HG03558 (cell line): ENCODE data around the gene CDH13.

Experiments
- ATAC-seq: cut with Tn5 transposase; IDR thresholded peaks from one replicate; pipeline ENCODE4 v1.9.1; 2021; ENCODE audit warnings: moderate number of reproducible peaks; ENCODE audit not compliant: unreplicated experiment; ENCODE audit errors: extremely low read depth

CDH13 gene

DNA sequence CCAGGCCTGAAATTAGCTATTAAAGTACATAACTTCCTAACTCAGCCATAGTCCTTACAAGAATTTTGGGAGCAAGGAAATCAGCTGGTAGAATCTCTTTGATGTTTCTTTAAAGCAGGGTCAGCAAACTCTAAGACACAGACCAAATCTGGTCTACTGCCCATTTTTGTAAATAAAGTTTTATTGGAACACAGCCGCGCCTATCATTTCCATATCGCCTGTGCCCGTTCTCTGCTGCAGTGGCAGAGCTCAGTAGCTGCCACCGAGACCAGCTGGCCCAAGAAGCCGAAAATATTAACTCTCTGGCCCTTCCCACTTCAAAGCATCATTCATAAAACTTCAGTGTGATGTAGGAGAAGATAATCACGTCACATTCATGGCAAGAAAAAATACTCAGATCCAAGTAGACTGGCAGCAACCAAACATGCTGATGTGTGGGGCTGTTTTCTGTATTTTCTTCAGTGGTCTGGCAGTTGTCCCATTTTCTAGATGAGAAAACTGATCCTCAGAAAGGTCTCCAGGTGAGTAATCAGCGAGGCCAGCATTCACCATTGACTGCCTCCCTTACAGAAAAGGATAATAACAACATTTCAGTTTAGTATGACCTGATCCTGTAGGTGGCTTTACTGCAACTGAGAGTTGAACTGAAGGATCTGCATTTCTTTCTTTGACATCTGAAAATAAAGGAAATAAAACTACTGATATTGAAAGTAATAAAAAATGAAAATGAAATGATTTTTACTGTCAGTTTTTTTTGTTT, 1163.1 kb downstream of the CDH13 start:
- no peak for ATAC-seq

DNA sequence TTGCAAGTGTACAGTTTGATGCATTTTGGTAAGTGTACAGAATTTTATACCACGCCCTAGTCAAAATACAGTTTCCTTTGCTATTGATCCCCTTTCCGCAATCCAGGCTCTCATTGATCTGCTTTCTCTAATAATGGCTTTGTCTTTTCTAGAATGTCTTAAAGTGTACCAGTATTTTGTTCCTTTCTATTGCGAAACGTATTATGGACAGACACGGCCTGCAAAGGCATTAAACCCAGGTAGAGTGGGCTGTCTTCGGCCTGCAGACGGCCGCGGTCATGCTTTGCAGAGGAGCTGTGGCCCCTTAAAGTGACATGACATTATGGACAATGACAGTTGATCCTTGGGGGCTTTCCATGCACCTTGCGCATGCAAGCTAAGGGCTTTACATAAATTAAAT, 1165.1 kb downstream of the CDH13 start:
- ATAC-seq: no peak

DNA sequence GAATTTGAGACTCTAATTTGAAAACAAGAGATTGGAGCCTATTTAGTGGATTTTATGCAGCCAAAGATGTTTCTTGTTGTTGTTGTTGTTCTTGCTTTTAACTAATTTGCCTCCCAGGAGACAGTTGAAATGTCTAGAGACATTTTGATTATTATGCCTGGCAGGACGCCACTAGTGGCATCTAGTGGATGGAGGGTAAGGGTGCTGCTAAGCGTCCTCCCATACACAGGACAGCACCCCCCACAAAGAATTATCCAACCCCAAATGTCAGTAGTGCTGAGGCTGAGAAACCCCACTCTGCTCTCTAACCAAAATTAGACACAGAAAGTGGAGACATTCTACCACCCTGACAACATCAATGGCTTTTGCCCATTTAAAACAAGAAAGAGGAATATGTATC, 1165.6 kb downstream of the CDH13 start:
- no peak for ATAC-seq

DNA sequence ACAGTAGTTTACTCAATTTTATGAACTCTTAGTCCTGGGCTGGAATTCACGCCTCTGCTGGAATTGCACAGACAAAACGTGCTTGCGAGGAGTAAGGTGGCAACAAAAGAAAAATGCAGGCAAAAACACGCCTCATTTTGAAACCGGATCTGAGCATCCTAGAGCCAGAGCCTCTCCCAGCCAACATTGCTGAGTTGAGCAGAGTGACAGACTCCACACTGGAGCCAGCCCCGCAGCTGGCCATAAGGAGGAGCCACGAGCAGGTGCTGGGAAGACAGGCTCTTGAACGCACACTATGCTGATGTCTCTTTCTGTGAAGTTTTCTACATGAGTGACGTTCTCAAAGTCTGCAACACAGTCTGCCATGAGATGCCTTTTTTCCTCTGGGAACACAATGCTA, 1166.4 kb downstream of the CDH13 start:
- ATAC-seq: no peak

DNA sequence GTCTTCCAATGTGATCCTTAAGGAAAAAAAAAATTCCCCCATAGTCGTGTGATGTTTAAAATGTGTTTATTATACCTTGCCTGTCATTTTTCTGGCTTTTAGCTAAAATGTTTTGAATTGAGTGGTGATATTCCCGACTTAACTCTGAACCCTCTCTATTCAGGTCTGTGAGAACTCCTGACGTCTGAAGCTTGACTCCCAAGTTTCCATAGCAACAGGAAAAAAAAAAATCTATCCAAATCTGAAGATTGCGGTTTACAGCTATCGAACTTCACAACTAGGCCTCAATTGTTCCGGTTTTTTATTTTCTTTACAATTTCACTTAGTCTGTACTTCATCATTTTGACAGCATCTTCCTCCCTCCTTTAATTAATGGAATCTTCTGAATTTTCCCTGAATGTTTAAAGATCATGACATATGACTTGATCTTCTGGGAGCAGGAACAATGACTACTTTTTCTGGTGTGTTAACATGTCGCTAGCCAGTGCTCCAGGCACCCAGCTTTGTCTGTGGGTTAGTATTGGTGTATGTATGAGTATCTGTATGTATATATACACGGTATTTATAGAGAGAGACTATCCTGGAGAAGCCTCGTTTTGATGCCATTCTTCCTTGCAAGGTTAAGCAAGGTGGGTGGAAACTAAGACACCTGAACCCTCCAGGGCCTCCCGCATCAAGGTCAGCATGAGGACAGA, 1168.2 kb downstream of the CDH13 start:
- no peak for ATAC-seq

DNA sequence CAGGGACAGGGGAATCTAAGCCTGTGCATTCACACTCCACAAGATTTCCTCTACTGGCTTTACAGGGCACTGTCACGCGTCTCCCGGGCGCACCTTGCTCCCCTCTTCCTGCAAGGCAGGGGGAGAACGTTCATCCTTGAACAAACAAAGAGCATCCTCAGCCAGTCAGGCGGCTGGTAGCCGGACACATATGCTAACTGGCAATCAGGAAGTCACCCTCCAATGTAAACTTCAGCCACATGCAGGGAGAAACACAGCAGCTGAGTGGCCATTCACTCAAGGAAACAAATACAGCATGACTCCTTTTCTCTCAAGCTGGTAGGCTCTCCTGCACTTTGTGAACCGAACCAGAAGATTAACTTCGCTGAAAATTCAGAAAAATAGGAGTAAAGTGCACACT, 1170.2 kb downstream of the CDH13 start:
- no peak for ATAC-seq

DNA sequence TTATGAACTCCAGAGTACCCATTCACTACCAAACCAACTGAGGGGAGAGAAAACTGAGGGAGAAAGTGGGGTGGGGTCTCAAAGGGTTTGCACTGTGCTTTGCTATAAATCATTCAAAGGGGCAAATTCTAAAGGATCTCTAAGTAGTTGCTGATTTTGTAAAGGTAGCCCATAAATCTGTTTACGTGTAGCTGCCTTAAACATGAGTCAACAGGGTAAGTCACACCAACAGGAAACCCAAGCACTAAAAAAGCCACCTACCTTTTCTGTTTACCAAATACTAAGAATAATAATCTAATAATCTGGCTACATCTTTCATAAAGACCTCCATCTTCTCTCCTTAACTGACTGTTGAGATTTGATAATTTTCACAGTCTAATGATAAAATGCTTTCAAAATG, 1172.6 kb downstream of the CDH13 start:
- no peak for ATAC-seq

DNA sequence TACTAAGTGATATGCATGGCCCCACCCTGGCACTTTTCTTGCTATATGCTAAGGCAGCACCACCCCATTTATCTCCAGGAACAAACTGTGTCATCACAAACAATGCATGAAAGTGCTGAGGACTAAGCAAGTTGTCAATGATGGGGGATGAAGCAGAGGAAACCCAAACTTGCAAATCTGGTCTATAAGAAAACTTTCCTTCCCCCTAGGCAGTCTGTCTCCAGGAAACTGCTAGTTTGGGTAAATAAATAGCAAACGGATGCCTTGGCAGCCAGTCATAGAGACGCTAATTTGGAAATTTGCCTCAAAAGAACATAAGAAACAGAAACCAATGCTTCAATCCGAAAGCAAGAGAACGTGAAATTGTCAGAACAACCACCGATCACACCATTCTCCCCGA, 1175.4 kb downstream of the CDH13 start:
- no peak for ATAC-seq

DNA sequence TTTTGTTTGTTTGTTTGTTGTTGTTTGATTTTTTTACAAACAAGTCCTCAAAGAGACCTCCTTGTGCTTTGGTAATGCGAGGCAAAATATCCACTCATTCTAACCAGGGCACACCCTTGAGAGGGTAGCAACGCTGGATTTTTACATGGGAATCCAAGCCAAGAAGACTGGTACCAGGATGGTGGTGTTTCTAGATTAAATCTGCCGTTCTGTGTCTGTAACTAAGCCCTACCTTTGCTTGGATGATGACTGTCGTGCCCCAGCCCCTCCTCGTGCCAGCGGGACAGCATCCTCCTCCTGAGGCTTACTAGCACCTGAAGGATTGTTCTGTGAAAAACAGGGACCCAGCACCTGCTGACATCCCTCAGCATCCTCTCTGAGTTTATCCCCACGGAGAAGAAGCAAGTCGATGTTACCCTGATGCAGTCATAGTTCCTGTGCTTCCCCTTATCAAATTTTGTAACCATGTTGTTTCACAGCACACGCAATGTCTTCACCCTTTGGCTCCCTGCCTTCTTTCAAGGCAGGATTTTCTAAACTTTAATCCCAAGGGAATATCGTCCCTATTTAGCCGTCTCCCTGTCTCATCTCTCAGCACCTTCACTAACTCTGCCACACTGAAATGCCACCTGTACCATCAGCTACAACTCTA, 1175.9 kb downstream of the CDH13 start:
- no peak for ATAC-seq

DNA sequence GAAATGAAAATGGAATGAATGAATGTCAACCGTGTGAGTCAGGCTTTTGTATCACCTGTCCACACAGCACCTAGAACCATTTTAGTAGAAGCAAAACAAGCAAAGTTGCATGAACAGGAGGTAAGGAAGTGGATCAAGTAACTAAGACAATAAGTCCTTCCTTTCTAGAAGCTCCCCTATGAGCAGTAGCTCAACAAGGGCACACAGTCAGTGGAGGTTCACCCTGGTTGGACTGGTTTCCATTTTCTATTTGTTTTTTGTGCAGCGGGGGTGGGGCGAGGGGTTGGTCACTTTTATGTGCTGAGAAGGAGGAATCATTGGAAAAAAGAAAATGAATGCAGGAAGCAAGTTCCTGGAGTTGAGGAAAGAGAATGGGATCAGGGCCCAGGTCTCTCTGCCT, 1177.0 kb downstream of the CDH13 start:
- no peak for ATAC-seq

DNA sequence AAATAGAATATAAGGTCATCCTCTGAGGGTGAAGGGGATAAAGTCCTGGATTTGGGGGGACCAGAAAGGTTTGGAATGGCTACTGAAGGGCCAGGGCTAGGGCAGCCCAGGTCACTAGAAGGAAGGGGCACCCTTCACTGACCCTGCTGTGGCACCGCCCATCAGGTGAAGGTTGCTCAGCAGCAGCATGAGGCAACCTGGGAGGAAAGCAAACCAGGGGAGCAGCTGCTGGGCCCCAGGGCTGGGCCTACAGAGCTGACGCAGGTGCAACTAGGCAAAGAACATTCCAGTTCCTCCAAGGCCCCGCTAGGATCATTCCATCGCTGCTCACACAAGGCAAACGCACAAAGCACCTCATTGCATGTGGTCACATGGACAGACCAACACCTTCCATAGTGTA, 1177.6 kb downstream of the CDH13 start:
- ATAC-seq: no peak

DNA sequence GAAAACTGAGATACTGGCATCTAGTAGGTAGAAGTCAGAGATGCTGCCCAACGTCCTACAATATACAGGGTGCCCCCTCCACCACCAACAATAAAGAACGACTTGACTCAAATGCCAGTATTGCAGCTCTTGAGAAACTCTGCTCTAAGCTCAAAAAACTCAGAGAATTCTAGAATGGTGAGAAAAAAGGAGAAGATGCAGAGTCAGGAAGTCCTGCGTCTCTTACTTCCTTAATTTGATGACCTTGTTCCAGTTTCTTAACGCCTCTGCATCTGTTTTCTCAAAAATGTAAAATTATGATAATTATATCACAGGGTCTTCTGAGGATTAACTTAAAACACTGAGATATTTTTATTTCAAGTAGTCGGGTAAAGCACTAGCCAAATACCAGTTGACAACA, 1179.3 kb downstream of the CDH13 start:
- ATAC-seq: no peak

DNA sequence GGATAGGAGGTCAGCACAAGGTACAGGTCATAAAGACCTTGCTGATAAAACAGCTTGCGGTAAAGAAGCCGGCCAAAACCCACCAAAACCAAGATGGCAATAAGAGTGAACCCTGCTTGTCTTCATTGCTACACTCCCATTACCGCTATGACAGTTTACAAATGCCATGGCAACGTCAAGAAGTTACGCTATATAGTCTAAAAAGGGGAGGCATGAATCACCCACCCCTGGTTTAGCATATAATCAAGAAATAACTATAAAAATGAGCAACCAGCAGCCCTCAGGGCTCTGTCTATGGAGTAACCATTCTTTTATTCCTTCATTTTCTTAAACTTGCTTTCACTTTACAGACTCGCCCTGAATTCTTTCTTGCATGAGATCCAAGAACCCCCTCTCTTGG, 1180.0 kb downstream of the CDH13 start:
- ATAC-seq: no peak

DNA sequence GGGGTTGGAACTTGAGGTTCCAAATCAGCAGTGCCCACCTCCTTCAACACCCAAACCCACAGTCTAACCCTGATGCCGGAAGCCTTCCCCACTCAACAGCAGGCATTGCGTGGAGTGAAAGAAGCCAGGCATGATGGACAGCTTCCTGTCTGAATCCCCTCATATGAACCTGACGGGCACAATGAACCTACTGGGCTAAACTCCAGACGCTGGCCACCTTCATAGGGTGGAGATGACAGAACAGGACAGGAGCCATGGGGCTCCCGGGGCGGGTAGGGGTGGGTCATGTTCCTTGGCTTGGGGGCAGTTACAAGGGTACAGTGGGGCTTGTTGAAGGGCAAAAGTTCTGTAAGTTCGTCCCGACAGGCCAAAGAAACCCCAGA, 1180.5 kb downstream of the CDH13 start:
- no peak for ATAC-seq

DNA sequence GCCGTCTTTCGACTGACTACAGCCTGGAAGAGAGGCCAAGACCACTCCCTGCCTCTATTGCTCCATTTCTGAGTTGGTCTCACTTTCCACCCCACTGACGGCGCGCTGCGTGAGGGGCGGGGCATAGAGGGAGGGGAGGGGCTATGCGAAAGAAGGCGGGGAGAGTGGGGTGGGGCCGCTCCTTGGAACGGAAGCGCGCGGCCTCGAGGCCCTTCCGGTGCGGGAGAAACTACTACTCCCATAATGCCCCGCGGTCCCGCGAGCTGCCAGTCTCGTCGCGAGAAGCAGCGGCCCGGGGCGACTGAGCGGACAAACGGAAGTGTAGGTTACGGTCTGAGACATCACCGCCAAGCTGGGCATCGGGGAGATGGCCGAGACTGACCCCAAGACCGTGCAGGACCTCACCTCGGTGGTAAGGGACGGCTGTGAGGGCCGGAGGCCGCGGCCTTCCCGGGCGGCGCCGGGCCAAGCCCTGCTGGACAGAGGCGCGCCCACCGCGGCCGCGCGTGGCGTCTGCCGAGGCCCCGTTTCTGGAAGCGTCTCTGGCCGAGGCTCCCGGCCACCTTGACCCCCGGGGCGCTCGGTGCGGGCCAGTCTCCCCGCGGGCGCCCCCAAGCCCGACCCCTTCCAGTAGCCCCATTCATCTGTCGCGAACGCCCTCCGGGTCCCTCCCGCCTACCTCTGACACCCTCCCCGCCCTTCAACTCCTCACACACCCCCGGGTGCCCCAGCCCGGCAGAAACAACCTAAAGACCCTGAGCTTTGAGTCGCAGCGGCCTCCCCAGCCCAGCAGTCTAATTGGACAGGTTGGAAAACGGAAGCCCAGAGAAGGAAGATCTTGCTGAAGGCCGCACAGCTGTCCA, 1181.2 kb downstream of the CDH13 start, which contains the start of gene HSBP1:
HSBP1 (plus strand) TSS at position 269 of the 863 bp plus-strand sequence; CDS start at position 368, 99 bp downstream.
- ATAC-seq: peak; percentile 77

DNA sequence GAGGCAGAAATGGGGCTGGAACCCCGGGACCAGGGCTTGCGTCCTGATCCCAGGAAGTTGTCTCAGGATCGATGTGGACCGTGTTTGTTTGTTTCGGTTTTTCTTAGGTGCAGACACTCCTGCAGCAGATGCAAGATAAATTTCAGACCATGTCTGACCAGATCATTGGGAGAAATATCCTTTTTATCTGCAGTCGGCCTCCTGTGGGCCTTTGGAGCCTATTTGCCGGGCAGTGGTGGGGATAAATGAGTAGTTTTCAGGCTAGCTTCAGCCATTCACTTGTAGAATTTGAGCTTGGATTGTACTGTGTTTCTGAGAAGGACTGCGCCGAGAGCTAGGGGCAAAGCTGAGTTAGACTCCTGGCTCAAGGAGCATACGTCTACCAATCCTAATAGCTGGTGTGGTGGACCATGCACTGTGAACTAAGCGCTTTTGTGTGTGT, 1181.8 kb downstream of the CDH13 start:
- no peak for ATAC-seq

DNA sequence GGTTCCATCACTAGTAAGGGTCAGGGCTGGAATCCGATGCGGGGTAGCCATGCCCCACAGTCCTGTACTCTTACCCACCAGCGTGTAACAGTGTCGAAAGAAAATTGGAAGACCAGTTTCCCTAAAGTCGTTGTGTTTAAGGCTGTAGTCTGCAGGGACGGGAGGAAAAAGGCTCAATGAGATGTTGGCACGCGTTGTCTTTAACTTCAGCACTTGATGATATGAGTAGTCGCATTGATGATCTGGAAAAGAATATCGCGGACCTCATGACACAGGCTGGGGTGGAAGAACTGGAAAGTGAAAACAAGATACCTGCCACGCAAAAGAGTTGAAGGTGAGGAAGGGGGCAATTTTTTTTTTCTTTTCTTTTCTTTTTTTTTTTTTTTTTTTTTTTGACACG, 1182.3 kb downstream of the CDH13 start:
- ATAC-seq: no peak

DNA sequence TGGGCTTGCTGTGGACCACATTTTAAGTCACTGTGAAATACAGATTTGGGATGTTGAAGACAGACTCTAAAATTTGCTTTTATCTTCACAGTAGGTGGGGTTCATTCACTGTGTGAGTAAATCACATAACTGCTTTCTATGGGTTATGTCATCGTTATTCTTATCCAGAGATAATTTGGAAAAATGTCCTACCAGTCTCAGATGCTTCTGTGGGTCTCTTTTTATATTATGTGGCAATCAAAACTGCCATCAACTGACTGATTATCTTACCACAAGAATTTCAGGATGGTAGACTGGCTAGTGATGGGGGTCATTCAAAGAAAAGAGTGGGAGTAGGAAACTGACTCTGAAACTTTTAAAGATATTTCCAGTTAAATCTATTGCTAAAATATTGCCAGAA, 1184.1 kb downstream of the CDH13 start:
- ATAC-seq: no peak

DNA sequence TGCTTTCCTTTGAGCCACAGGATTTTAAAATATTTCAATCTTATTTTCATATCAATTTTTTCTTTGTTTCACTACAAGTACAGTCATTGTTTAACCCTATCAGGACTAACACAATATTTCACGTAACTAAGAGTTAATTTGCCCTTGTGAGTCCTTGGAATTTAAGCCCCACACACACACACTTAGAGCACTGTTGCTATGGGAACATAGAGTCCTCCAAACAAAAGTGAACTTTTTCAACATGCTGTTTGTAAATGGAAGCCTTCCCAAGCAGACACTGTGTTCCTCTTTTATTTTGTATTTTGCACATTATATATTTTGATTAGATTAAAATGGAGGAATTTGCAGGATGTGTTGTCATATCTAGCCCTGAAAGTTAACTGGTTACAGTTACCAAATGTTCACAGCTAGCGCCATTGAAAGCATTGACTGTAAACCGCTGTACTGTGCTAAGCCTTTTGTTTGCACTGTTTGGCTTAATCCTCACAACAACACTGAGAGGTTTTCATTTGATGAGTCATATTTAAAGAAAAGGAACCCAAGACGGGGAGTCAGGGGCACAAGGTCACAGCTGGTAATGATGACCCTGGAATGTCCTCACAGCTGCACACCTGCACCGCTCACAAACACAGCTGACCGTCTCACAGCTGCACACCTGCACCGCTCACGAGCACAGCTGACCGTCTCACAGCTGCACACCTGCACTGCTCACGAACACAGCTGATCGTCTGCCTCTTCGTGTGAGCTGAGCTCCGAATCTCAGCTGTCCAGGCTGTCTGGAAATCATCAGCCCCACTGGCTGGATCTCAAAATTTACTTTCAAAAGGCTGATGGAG, 1187.3 kb downstream of the CDH13 start:
- no peak for ATAC-seq

DNA sequence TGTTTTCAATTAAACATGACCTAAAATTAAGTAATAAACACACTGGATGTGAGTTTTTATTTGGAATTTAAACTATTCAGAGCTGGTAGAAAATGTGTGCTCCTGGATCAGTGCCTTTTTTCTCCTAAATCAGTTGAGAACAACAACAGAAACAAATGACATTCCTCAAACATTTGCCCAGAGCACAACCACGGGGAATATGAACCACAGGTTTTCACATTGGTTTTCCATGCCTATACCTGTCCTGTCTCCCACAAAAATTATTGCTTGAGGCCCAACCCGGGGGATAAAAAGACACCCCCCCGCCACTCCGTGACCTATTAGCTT, 1187.9 kb downstream of the CDH13 start:
- ATAC-seq: no peak
